Measurements from ENCODE around the gene NFAM1. TPM values are rescaled to one million over a fixed set of nuclear protein-coding genes. Genes with fewer than 3 reads are reported as not detected.

Gene NFAM1
- total RNA-seq, 1 experiment from 2014 or later, result 3.8 TPM

GRCh38 chr22:42450862-42451261, 18.7 kb upstream of the NFAM1 start:
- POLR2A ChIA-PET (ENCODE audit: low non-redundant PET), result no interaction called here
- CTCF ChIA-PET, result no interaction called here
- no peak for DNase-seq (ENCODE audit: low spot score)
- TF ChIP-seq EZH2 (IDR thresholded peaks at IDR 0.05; ENCODE audit: borderline replicate concordance, low read depth, low read length, poor library complexity, severe bottlenecking), result no peak
- TF ChIP-seq CTCF (conservative IDR thresholded peaks at IDR 0.05; ENCODE audit: low read depth, low read length), result no peak
- Histone ChIP-seq H3K27me3 (replicated peaks; ENCODE audit: insufficient read depth, low read depth, low read length, poor library complexity) (no peaks in the 10 kb centered on the region), H3K27ac (ENCODE audit: low read depth, low read length, poor library complexity, severe bottlenecking) (no peak overlapping the region), H3K4me1 (ENCODE audit: insufficient read depth, low read length, poor library complexity, severe bottlenecking) (no peaks in the 10 kb centered on the region), H3K36me3 (ENCODE audit: insufficient read depth, low read length, poor library complexity, severe bottlenecking) (no peaks in the 10 kb centered on the region), H3K4me3 (ENCODE audit: low read depth, low read length, poor library complexity, severe bottlenecking) (no peak overlapping the region), H3K9me3 (ENCODE audit: low read depth, low read length, poor library complexity, severe bottlenecking) (no peaks in the 10 kb centered on the region)
- intact Hi-C loops (cut with micrococcal nuclease; ENCODE audit: unreplicated experiment), result no loop called here
- BruUV-seq (replicated peaks), result no TSS peak

DNA sequence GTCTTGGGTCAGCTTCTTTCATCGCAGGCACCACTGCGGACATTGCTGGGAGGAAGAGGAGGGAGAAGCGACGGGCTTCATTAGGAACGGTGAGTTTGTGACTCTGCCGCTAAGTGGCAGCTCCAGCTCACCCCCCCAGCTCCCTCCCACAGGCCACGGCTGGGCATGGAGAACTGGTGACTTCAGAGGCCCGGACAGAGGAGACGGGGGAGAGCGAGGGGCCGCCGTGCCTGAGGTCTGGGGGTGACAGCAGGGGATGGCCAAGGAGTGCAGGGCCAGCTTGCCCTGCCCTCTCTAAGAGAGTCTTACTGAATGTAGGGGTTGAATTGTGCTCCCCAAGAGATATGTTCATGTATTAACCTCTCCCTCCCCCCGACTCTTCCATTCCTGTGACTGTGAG, 13.9 kb upstream of the NFAM1 start:
- ChIA-PET POLR2A (ENCODE audit: low non-redundant PET) (no interaction called here), CTCF (no interaction called here)
- Histone ChIP-seq H3K27me3 (replicated peaks; ENCODE audit: insufficient read depth, low read depth, low read length, poor library complexity) (no peaks in the 10 kb centered on the region), H3K36me3 (ENCODE audit: insufficient read depth, low read length, poor library complexity, severe bottlenecking) (no peaks in the 10 kb centered on the region), H3K4me1 (ENCODE audit: insufficient read depth, low read length, poor library complexity, severe bottlenecking) (peaks cover 15% of the 10 kb centered on the region), H3K4me3 (ENCODE audit: low read depth, low read length, poor library complexity, severe bottlenecking) (no peak overlapping the region), H3K27ac (ENCODE audit: low read depth, low read length, poor library complexity, severe bottlenecking) (no peak overlapping the region), H3K9me3 (ENCODE audit: low read depth, low read length, poor library complexity, severe bottlenecking) (no peaks in the 10 kb centered on the region)
- TF ChIP-seq CTCF (conservative IDR thresholded peaks at IDR 0.05; ENCODE audit: low read depth, low read length) (no peak), EZH2 (IDR thresholded peaks at IDR 0.05; ENCODE audit: borderline replicate concordance, low read depth, low read length, poor library complexity, severe bottlenecking) (no peak)
- intact Hi-C loops (cut with micrococcal nuclease; ENCODE audit: unreplicated experiment), result no loop called here
- no TSS peak for BruUV-seq (replicated peaks)
- no peak for DNase-seq (ENCODE audit: low spot score)

GRCh38 chr22:42444077-42444904, 12.1 kb upstream of the NFAM1 start:
- ChIA-PET CTCF (interaction anchor here (0.5 to 2.4 kb wide), 19 partner anchors 29 to 855 kb away, joined by 3 to 20 read pairs (median 6); partner anchors contain the start of genes CENPM, NDUFA6, PMM1 and SHISA8), POLR2A (ENCODE audit: low non-redundant PET) (interaction anchor here (0.6 kb wide), 3 partner anchors 275 to 364 kb away, joined by 3 to 4 read pairs (median 3); partner anchors contain the start of gene NDUFA6)
- TF ChIP-seq EZH2 (IDR thresholded peaks at IDR 0.05; ENCODE audit: borderline replicate concordance, low read depth, low read length, poor library complexity, severe bottlenecking) (no peak), CTCF (conservative IDR thresholded peaks at IDR 0.05; ENCODE audit: low read depth, low read length) (peak; percentile 83)
- peak; percentile 94 for DNase-seq (ENCODE audit: low spot score)
- Histone ChIP-seq H3K4me3 (ENCODE audit: low read depth, low read length, poor library complexity, severe bottlenecking) (peak overlapping the region; percentile 46), H3K4me1 (ENCODE audit: insufficient read depth, low read length, poor library complexity, severe bottlenecking) (peaks cover 26% of the 10 kb centered on the region), H3K27me3 (replicated peaks; ENCODE audit: insufficient read depth, low read depth, low read length, poor library complexity) (no peaks in the 10 kb centered on the region), H3K27ac (ENCODE audit: low read depth, low read length, poor library complexity, severe bottlenecking) (peak overlapping the region; percentile 85), H3K9me3 (ENCODE audit: low read depth, low read length, poor library complexity, severe bottlenecking) (no peaks in the 10 kb centered on the region), H3K36me3 (ENCODE audit: insufficient read depth, low read length, poor library complexity, severe bottlenecking) (no peaks in the 10 kb centered on the region)
- intact Hi-C loops (cut with micrococcal nuclease; ENCODE audit: unreplicated experiment), result loop anchor here (1.0 to 2.0 kb wide), 2 partner anchors 275 to 353 kb away; partner anchors contain the start of gene NDUFA6
- no TSS peak for BruUV-seq (replicated peaks)

All from A673 (cell line).